Measurements from ENCODE around the gene CYYR1. TPM values are rescaled to one million over a fixed set of nuclear protein-coding genes. Genes with fewer than 3 reads are reported as not detected.
"Not testable (repeated sequence)": the region's sequence is repeated elsewhere in the genome, so short reads cannot be mapped to it uniquely, and the experiment has no call there.

CYYR1 gene
- total RNA-seq, 1 experiment from 2014 or later, result not detected

DNA sequence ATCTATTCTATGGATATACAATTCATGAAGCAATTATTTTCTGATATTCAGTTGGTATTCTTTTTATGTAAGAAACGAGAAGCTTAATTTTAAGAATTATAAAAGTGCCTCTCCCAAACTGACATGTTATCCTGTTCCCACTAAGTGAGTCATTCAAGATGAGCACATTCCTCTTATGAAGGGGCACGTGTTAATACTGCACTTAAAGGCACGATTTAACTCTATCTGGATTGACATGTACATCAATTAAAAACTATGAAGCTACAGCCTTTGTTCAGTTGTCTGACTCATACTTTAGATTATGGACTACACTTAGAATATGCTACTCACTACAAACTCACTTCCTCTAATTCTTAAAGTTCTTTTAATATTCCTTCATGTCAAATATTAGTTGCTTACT is 111.6 kb downstream of the CYYR1 start:
- in situ Hi-C loops (cut with HindIII; ENCODE audit: low pct_unique_long_range_greater_than_20kb, low sequenced_read_pairs) (no loop called here), intact Hi-C loops (cut with micrococcal nuclease; ENCODE audit: unreplicated experiment) (no loop called here)
- no TSS peak for BruUV-seq (replicated peaks)
- Histone ChIP-seq H3K9me3 (ENCODE audit: control insufficient read depth, insufficient read depth, low read depth, low read length) (no peaks in the 10 kb centered on the region), H3K4me3 (ENCODE audit: low read depth in 2 of 2, low read length in 2 of 2) (no peak overlapping the region), H3K27me3 (ENCODE audit: control insufficient read depth, insufficient read depth, low read length) (no peaks in the 10 kb centered on the region), H3K4me1 (ENCODE audit: control insufficient read depth, insufficient read depth, low read length) (no peaks in the 10 kb centered on the region), H3K36me3 (ENCODE audit: control insufficient read depth, insufficient read depth, low read length) (no peaks in the 10 kb centered on the region), H3K27ac (ENCODE audit: low read length) (no peak overlapping the region)
- POLR2A ChIA-PET, result no interaction called here
- CTCF ChIA-PET, result no interaction called here
- ATAC-seq (no peak), DNase-seq (ENCODE audit: low read depth, low spot score) (no peak)
- TF ChIP-seq, protein P1, sequence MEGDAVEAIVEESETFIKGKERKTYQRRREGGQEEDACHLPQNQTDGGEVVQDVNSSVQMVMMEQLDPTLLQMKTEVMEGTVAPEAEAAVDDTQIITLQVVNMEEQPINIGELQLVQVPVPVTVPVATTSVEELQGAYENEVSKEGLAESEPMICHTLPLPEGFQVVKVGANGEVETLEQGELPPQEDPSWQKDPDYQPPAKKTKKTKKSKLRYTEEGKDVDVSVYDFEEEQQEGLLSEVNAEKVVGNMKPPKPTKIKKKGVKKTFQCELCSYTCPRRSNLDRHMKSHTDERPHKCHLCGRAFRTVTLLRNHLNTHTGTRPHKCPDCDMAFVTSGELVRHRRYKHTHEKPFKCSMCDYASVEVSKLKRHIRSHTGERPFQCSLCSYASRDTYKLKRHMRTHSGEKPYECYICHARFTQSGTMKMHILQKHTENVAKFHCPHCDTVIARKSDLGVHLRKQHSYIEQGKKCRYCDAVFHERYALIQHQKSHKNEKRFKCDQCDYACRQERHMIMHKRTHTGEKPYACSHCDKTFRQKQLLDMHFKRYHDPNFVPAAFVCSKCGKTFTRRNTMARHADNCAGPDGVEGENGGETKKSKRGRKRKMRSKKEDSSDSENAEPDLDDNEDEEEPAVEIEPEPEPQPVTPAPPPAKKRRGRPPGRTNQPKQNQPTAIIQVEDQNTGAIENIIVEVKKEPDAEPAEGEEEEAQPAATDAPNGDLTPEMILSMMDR (IDR thresholded peaks at IDR 0.05), result no peak
- TF ChIP-seq SIN3A (IDR thresholded peaks at IDR 0.05; ENCODE audit: borderline replicate concordance, insufficient read depth, low read depth, low read length), result no peak
- TF ChIP-seq TCF7L2 (IDR thresholded peaks at IDR 0.05; ENCODE audit: low read depth, low read length), result no peak

GRCh38 chr21:26460621-26461020 is 112.5 kb downstream of the CYYR1 start:
- no peak overlapping the region for H3K27ac ChIP-seq (ENCODE audit: low read length)
- intact Hi-C loops (cut with micrococcal nuclease; ENCODE audit: unreplicated experiment) (no loop called here), in situ Hi-C loops (cut with HindIII; ENCODE audit: low pct_unique_long_range_greater_than_20kb, low sequenced_read_pairs) (no loop called here)
- BruUV-seq (replicated peaks), result no TSS peak
- no peaks in the 10 kb centered on the region for H3K9me3 ChIP-seq (ENCODE audit: control insufficient read depth, insufficient read depth, low read depth, low read length)
- no peaks in the 10 kb centered on the region for H3K4me1 ChIP-seq (ENCODE audit: control insufficient read depth, insufficient read depth, low read length)
- CTCF ChIA-PET, result no interaction called here
- POLR2A ChIA-PET, result no interaction called here
- no peaks in the 10 kb centered on the region for H3K27me3 ChIP-seq (ENCODE audit: control insufficient read depth, insufficient read depth, low read length)
- no peak for DNase-seq (ENCODE audit: low read depth, low spot score)
- no peak for ATAC-seq
- H3K36me3 ChIP-seq (ENCODE audit: control insufficient read depth, insufficient read depth, low read length), result no peaks in the 10 kb centered on the region
- TF ChIP-seq, protein P2, sequence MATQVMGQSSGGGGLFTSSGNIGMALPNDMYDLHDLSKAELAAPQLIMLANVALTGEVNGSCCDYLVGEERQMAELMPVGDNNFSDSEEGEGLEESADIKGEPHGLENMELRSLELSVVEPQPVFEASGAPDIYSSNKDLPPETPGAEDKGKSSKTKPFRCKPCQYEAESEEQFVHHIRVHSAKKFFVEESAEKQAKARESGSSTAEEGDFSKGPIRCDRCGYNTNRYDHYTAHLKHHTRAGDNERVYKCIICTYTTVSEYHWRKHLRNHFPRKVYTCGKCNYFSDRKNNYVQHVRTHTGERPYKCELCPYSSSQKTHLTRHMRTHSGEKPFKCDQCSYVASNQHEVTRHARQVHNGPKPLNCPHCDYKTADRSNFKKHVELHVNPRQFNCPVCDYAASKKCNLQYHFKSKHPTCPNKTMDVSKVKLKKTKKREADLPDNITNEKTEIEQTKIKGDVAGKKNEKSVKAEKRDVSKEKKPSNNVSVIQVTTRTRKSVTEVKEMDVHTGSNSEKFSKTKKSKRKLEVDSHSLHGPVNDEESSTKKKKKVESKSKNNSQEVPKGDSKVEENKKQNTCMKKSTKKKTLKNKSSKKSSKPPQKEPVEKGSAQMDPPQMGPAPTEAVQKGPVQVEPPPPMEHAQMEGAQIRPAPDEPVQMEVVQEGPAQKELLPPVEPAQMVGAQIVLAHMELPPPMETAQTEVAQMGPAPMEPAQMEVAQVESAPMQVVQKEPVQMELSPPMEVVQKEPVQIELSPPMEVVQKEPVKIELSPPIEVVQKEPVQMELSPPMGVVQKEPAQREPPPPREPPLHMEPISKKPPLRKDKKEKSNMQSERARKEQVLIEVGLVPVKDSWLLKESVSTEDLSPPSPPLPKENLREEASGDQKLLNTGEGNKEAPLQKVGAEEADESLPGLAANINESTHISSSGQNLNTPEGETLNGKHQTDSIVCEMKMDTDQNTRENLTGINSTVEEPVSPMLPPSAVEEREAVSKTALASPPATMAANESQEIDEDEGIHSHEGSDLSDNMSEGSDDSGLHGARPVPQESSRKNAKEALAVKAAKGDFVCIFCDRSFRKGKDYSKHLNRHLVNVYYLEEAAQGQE (IDR thresholded peaks at IDR 0.05; ENCODE audit: insufficient read depth in 1 of 2, low read depth in 2 of 2, low read length in 1 of 2), result no peak
- TF ChIP-seq POLR2AphosphoS5 (IDR thresholded peaks at IDR 0.05; ENCODE audit: low read depth, low read length) (no peak), SIN3A (IDR thresholded peaks at IDR 0.05; ENCODE audit: borderline replicate concordance, insufficient read depth, low read depth, low read length) (no peak)
- no peak overlapping the region for H3K4me3 ChIP-seq (ENCODE audit: low read depth in 2 of 2, low read length in 2 of 2)

- BruUV-seq (replicated peaks); ATAC-seq; H3K9me3 ChIP-seq (ENCODE audit: control insufficient read depth, insufficient read depth, low read depth, low read length); H3K4me3 ChIP-seq (ENCODE audit: low read depth in 2 of 2, low read length in 2 of 2); CTCF ChIA-PET; H3K4me1 ChIP-seq (ENCODE audit: control insufficient read depth, insufficient read depth, low read length); POLR2A ChIA-PET; in situ Hi-C loops (cut with HindIII; ENCODE audit: low pct_unique_long_range_greater_than_20kb, low sequenced_read_pairs); intact Hi-C loops (cut with micrococcal nuclease; ENCODE audit: unreplicated experiment); DNase-seq (ENCODE audit: low read depth, low spot score); H3K36me3 ChIP-seq (ENCODE audit: control insufficient read depth, insufficient read depth, low read length); H3K27ac ChIP-seq (ENCODE audit: low read length); H3K27me3 ChIP-seq (ENCODE audit: control insufficient read depth, insufficient read depth, low read length): not testable (repeated sequence)
These were observed 114.2 kb downstream of the CYYR1 start for GRCh38 chr21:26458854-26459253.
